ENCODE results near the gene AUTS2.
A peak's percentile ranks its signal among the peaks of the same experiment; 100 is the strongest.

The AUTS2 gene

DNA sequence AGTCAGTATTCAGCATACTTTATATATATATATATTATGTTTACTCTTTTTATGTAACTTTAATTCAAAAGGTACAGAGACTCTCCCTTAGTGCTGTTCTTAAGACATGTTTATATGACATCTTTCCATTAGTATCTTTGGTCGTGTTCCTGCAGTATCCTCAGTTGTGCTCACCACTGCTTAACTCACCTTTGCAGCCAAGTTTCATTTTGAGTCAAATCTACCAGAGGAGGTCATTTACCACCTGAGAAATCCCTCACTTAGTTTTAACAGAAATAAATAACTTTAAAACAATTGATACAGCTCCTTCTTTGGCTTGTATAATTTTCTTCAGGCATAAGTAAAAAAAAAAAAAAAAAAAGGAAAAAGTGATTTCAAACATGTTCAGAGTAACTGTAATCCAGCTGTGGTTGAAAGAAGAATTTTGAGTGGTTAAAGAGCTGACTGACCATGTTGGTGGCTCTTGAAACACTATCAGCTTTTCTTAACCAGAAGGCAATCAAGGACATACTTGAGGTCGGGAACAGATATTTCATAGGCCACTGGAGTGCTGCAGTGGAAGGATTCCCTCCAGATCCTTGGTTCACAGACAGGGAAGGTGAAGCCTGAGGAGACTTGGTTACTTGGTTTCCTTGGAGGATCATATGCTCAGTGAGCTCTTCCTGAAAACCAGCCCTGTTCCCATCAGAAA, 116.8 kb downstream of the AUTS2 start:
- no peak for FAIRE-seq
- no peak for DNase-seq (ENCODE audit: low spot score)

DNA sequence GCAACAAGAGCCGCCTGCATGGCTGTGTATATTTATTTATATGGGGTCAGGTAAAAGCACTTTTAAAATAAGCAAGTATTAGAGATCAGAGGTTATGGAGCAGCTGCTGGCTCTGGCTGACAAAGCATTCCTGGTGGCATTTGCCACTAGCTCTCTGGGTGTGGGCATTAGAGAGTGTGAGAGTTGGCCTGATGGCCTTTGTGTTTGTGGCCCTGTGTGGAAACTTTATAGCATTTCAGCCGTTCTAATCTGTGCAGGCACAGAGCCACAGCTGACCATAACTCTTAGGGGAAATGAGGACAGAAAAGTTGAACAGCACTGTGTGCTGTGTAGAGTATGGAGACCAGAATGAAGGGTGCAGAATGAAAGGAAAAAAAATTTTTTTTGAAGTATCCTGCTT, 118.9 kb downstream of the AUTS2 start:
- no peak for DNase-seq (ENCODE audit: low spot score)
- no peak for FAIRE-seq

- DNase-seq (ENCODE audit: low spot score) (no peak), FAIRE-seq (no peak)
These were observed 121.4 kb downstream of the AUTS2 start for GRCh38 chr7:69719717-69720116.

- FAIRE-seq, result no peak
- no peak for DNase-seq (ENCODE audit: low spot score)
These were observed 124.6 kb downstream of the AUTS2 start for GRCh38 chr7:69722843-69723242.

DNA sequence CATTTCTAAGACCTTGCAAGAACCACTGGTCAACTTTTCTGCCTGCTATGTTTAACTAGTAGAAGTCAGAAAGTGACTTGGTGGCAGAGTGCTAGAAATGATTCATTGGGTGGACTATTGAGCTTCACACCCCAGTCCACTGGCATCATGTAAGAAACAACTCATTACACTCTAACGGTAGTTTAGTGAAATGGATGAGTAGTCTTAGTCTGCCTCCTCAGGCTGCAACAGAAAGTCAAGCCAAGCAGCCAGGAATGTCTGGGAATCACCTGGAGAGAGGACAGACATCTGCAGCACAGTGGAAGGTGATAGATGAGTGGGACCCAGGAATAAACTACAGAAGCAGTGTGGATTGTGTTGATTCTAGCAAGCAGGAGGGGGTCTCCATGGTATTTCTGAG, 125.4 kb downstream of the AUTS2 start:
- DNase-seq (ENCODE audit: low spot score) (no peak), FAIRE-seq (no peak)

DNA sequence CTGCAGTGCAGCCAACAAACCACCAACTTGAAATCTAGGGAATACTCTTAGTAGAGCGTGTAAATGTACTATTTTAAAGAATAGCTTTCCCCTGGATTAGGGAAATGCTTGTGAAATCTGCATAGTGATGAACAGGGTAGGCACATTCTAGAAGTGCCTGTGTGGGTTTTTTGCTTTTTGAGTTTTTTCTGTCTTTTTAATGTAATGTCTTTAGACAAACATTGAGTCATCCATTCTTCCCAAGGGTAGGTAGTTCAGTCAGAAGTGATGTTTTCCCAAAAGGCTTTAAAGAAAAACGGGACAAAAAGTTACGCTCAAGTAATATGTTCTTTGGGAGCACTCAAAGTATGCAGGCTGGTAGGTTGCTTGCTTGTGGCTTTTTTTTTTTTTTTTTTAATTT, 130.0 kb downstream of the AUTS2 start:
- DNase-seq (ENCODE audit: low spot score) (no peak), FAIRE-seq (no peak)

DNA sequence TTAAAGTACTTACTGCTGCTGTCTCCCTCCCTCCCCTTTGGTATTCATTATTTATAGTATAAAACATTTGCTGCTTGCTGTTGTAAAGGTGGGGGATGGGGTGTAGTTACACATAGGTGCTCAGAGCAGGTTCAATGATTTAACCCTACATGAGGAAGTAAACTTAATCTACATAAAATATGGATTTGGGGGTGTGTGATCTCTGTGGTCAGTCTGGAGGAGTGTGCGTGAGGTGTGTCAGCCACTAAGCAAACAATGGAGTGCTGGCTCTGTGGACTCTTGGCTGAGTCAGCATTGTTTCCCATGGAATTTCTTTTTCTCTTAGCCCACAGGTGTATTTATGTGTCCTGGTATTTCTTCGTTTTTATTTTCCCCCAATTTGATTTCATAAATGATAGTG, 133.9 kb downstream of the AUTS2 start:
- FAIRE-seq (no peak), DNase-seq (ENCODE audit: low spot score) (peak; percentile 29)

- FAIRE-seq (no peak), DNase-seq (ENCODE audit: low spot score) (no peak)
These were observed 137.3 kb downstream of the AUTS2 start for GRCh38 chr7:69735582-69735981.

GRCh38 chr7:69736126-69736810, 138.0 kb downstream of the AUTS2 start:
- no peak for FAIRE-seq
- DNase-seq (ENCODE audit: low spot score), result no peak

GRCh38 chr7:69738396-69738951, 140.2 kb downstream of the AUTS2 start:
- FAIRE-seq (no peak), DNase-seq (ENCODE audit: low spot score) (no peak)

DNA sequence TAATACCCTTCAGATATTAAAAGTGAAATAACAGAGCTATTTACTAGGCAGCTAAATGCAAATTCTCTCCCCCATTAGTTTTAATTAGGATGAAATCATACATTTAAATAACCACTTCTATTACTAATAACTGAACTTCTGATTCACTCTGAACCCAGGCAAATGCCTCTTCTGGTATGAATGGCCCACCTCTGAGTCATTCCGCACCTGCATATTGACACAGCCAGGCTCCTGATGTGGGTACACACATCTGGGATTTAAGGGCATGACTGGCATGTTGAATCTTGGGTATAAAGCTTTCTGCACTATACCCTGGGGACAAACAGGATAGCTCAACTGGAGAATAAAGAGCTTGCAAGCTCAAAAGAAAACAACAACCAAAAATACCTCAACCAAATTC, 140.9 kb downstream of the AUTS2 start:
- DNase-seq (ENCODE audit: low spot score), result peak; percentile 14
- FAIRE-seq, result no peak

DNA sequence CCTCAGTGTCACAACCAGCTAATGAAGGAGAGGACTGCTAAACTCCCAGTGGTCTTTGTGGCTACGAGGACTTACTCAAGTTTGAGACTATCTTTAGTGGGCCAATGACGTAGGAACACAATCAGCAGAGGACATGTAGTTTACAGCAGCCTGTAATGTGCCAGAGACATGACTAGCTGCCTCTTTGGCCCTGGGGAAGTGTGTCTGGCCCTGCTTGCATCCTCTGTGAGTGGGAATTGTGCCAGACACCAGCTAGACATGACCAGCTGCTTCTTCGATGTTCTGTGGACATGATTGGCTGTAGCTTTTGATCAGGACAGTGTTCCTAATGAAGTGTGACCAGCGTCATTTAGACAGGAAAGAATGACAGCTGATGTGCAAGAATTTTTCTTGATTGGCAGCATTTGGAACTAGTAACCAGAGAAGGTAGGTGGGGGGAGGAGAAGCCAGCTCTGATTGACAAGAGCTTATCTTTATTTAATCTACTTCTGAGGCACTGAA, 141.7 kb downstream of the AUTS2 start:
- peak; percentile 12 for DNase-seq (ENCODE audit: low spot score)
- FAIRE-seq, result no peak

DNA sequence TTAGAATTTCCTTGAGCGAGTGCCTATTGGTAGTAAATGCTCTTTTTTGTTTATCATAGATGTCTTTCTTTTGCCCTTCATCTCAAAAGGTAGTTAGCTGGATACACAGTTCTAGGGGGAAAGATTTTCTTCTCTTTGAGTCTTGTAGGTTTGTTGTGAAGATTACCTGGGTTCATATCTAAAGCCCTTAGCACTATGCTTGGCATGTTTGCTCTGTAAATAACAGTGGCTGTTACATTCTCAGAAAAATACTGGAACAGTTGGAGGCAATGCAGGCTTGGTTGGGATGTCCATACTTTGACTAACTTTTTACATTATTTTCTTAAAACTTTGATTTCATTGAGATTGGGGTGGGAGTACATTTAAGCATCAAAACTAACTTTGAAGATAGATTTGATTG, 144.0 kb downstream of the AUTS2 start:
- FAIRE-seq (no peak), DNase-seq (ENCODE audit: low spot score) (no peak)

GRCh38 chr7:69743436-69743835, 145.2 kb downstream of the AUTS2 start:
- DNase-seq (ENCODE audit: low spot score) (no peak), FAIRE-seq (no peak)

GRCh38 chr7:69744026-69744425, 145.8 kb downstream of the AUTS2 start:
- FAIRE-seq, result no peak

DNA sequence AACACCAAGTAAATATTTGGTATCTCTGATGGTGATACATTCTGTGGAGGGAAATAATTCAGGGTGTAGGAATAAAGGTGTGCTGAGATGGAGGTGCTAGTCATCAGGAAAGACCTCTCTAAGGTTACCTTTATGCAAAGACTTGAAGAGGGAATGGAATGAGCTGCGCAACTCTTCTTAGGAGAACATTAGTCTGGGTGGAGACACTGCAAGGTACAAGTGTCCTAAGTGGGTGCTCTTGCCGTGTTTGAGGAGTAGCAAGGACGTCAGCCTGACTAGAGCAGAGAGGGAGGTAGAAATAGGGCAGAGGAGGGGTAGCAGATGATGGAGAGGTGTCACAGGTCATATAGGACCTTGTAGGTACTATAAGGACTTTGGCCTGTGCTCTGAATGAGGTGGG, 148.1 kb downstream of the AUTS2 start:
- no peak for DNase-seq (ENCODE audit: low spot score)
- no peak for FAIRE-seq

More at GRCh38 chr7:69744026-69744425, 145.8 kb downstream of the AUTS2 start:
- DNase-seq (ENCODE audit: low spot score), result no peak

DNA sequence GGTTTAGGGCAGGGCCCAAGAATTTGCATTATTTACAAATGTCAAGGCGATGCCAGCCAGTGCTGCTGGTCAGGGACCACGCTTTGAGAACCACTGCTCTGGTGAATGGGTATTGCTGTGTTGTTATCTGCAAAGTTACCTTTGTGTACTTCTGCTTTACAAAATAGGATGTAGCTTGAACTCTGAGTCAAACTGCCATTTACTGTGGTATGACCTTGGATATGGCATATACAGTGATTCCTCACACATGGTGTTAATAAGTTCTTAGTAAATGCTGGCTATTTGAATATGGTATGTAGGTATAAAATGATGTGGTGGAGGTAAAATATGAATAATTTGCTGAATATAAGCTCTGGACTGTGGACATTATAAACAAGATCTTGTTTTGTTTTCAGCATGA, 148.9 kb downstream of the AUTS2 start:
- FAIRE-seq (no peak), DNase-seq (ENCODE audit: low spot score) (no peak)

DNA sequence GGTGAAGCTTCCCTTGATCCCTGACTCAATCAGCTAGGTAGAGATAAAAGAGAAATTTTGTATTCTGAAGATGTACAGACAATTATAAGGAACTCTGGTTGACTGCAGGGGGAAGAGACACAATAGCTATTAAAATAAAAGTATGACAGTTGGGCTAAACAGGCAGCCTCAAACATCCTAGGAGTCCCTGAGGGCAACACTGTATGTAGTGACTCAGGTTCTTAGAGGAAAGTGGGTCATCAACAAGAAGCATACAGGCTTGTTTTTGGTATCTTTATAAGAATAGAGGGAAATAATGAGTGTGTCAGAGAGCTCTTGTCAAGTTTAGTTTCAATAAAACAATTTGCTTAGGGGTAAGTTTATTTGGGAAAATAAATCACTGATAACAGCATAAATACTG, 150.3 kb downstream of the AUTS2 start:
- no peak for FAIRE-seq
- no peak for DNase-seq (ENCODE audit: low spot score)

DNA sequence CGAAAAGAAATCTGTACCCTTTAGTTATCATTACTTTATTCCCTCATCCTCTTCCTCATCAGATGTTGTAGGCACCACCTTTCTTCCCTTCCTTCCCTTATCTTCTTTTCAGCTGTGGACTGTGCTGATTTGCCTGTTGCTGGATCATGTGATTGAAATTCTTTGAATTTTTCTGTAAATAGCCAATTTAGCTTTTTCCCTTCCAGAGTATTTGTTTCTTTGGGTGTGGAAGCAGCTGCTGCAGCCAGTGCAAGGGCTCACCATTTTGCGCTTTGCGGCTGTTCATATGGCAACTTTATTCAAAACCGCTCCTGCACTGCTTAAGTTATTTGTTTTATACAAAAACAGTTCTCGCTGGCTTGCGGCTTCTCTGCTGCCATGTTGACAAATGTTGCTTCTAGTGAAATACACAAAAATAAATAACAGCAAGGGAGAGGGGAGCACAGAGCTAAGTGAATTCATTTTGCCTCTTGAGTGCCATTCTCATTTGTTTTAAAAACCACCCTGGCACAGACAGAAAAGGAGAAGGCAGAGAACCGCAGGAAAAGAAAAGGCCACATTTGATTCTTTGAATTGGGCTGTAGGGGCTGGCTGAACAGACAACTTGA, 151.2 kb downstream of the AUTS2 start:
- no peak for DNase-seq (ENCODE audit: low spot score)
- no peak for FAIRE-seq

- FAIRE-seq (no peak), DNase-seq (ENCODE audit: low spot score) (no peak)
These were observed 151.7 kb downstream of the AUTS2 start for GRCh38 chr7:69749994-69750393.

- DNase-seq (ENCODE audit: low spot score) (no peak), FAIRE-seq (no peak)
These were observed 152.8 kb downstream of the AUTS2 start for GRCh38 chr7:69751026-69751425.

GRCh38 chr7:69753981-69754380, 155.7 kb downstream of the AUTS2 start:
- FAIRE-seq, result no peak
- DNase-seq (ENCODE audit: low spot score), result no peak
